HepG2 (cell line): ENCODE results near the gene PLLP. TPM values are rescaled to one million over a fixed set of nuclear protein-coding genes. Genes with fewer than 3 reads are reported as not detected.

Experiments used
- ARNT2 ChIP-seq: sonication (generic); formaldehyde crosslinking; IDR thresholded peaks from 2 replicates; pipeline ENCODE4 v1.8.0; 2022; ENCODE audit warnings: mild to moderate bottlenecking, low read depth, missing genetic modification reagents, moderate library complexity
- CENPT ChIP-seq: sonication (generic); formaldehyde crosslinking; IDR thresholded peaks from 2 replicates; pipeline ENCODE4 v1.8.0; 2022; ENCODE audit warnings: low read depth, mild to moderate bottlenecking, moderate library complexity, missing genetic modification reagents
- CHD2 ChIP-seq: IDR thresholded peaks from 2 replicates; pipeline ENCODE4 v1.6.1; 2011; ENCODE audit warnings: low read depth, low read length, improper control_type of control experiment
- FOXA3 ChIP-seq: IDR thresholded peaks from 2 replicates; pipeline ENCODE4 v1.6.1; 2016; ENCODE audit warnings: missing genetic modification reagents, missing compliant biosample characterization
- FOXC1 ChIP-seq: sonication (generic); formaldehyde crosslinking; IDR thresholded peaks from 2 replicates; pipeline ENCODE4 v1.8.0; 2022; ENCODE audit warnings: mild to moderate bottlenecking, missing genetic modification reagents, borderline replicate concordance
- FOXP1 ChIP-seq, 2 experiments: fragments of 450-650 bp in 1 of 2; IDR thresholded peaks; 2 replicates each; pipeline ENCODE4 v1.6.1; 2017 to 2018; ENCODE audit warnings: antibody characterized with exemption in 1 of 2
- HNF1B ChIP-seq: sonication (generic); formaldehyde crosslinking; IDR thresholded peaks from 2 replicates; pipeline ENCODE4 v1.5.1; 2020; ENCODE audit warnings: mild to moderate bottlenecking, moderate library complexity, missing genetic modification reagents
- KDM3A ChIP-seq: IDR thresholded peaks from 2 replicates; pipeline ENCODE4 v1.6.1; 2018; ENCODE audit warnings: low read depth, missing compliant biosample characterization
- NFRKB ChIP-seq: fragments of 450-650 bp; IDR thresholded peaks from 2 replicates; pipeline ENCODE4 v1.6.1; 2017
- RBM39 ChIP-seq: fragments of 200-400 bp; formaldehyde crosslinking; IDR thresholded peaks from one replicate; pipeline ENCODE4 v1.6.1; 2018; ENCODE audit warnings: antibody characterized with exemption, mild to moderate bottlenecking, low read depth, low read length; ENCODE audit not compliant: poor library complexity, severe bottlenecking
- RXRB ChIP-seq: IDR thresholded peaks from 2 replicates; pipeline ENCODE4 v1.6.1; 2016; ENCODE audit warnings: borderline replicate concordance, missing genetic modification reagents, missing compliant biosample characterization
- SETDB1 ChIP-seq: sonication (generic); formaldehyde crosslinking; IDR thresholded peaks from 2 replicates; pipeline ENCODE4 v1.5.1; 2020; ENCODE audit warnings: missing genetic modification reagents, mild to moderate bottlenecking, borderline replicate concordance
- SNRNP70 ChIP-seq: fragments of 200-400 bp; formaldehyde crosslinking; IDR thresholded peaks from 2 replicates; pipeline ENCODE4 v1.6.1; 2017; ENCODE audit warnings: mild to moderate bottlenecking, low read depth, low read length, moderate library complexity
- ZBED4 ChIP-seq: sonication (generic); formaldehyde crosslinking; IDR thresholded peaks from 2 replicates; pipeline ENCODE4 v1.4.0; 2020; ENCODE audit warnings: missing genetic modification reagents, borderline replicate concordance
- ZBTB44 ChIP-seq: sonication (generic); formaldehyde crosslinking; IDR thresholded peaks from 2 replicates; pipeline ENCODE4 v1.4.0; 2020; ENCODE audit warnings: missing genetic modification reagents
- ZNF460 ChIP-seq: sonication (generic); formaldehyde crosslinking; IDR thresholded peaks from 2 replicates; pipeline ENCODE4 v1.5.1; 2020; ENCODE audit warnings: missing genetic modification reagents, mild to moderate bottlenecking, borderline replicate concordance
- ZNF709 ChIP-seq: sonication (generic); formaldehyde crosslinking; IDR thresholded peaks from 2 replicates; pipeline ENCODE4 v1.5.0; 2020; ENCODE audit warnings: mild to moderate bottlenecking, missing genetic modification reagents
- ZNF749 ChIP-seq: sonication (generic); formaldehyde crosslinking; IDR thresholded peaks from 2 replicates; pipeline ENCODE4 v1.8.0; 2022; ENCODE audit warnings: mild to moderate bottlenecking, missing genetic modification reagents, moderate library complexity, borderline replicate concordance
- ZNF784 ChIP-seq: sonication (generic); formaldehyde crosslinking; IDR thresholded peaks from 2 replicates; pipeline ENCODE4 v1.5.1; 2020; ENCODE audit warnings: missing genetic modification reagents, mild to moderate bottlenecking, borderline replicate concordance
- polyA plus RNA-seq, 8 experiments: library from polyadenylated mRNA; depleted of rRNA in 3 of 8; stranded (reverse) in 7 of 8; unstranded in 1 of 8; fragments of >200 nt; fragmentation: Illumina TruSeq in 4 of 8; extraction: Trizol in 4 of 8; gene quantifications; 2 replicates each; pipeline versions ENCODE4 v1.2.1 to v1.2.3, GENCODE V29; 2011 to 2016; ENCODE audit warnings: low read depth in 4 of 8, missing spikeins in 1 of 8, mixed read lengths in 1 of 8; ENCODE audit not compliant: insufficient read depth in 1 of 8
- total RNA-seq, 5 experiments: library from RNA; depleted of rRNA; stranded (reverse); fragments of >200 nt; fragmentation: Illumina TruSeq; extraction: Trizol; gene quantifications; 2 replicates each; pipeline ENCODE4 v1.2.3, GENCODE V29; 2016; ENCODE audit warnings: low read depth in 1 of 5
- TF ChIP-seq, protein P1 (sequence below): sonication (generic); formaldehyde crosslinking; IDR thresholded peaks from 2 replicates; pipeline ENCODE4 v1.5.0; 2020; ENCODE audit warnings: missing genetic modification reagents

Gene PLLP
- total and polyA plus RNA-seq, 2 of the 13 experiments (the other 11 are each of a cell fraction or from before 2014, with no cell fraction given), result 60.6 to 127 TPM

- TF ChIP-seq ZNF709 (CRISPR knock-in tag) (no peak; the same call in 1 of the 2 replicates), CENPT (CRISPR knock-in tag) (peak; percentile 65; the same call in 1 of the 2 replicates), ZNF749 (peak; percentile 72; the same call in 1 of the 2 replicates), KDM3A (CRISPR knock-in tag) (peak; percentile 77), ARNT2 (CRISPR knock-in tag) (peak; percentile 95), HNF1B (peak; percentile 82; the same call in 1 of the 2 replicates), ZBED4 (CRISPR knock-in tag) (peak; percentile 98), RXRB (CRISPR knock-in tag) (peak; percentile 65), ZBTB44 (CRISPR knock-in tag) (peak; percentile 62), NFRKB (no peak), ZNF460 (CRISPR knock-in tag) (no peak), FOXA3 (peak; percentile 65), RBM39 (no peak), SNRNP70 (no peak), SETDB1 (CRISPR knock-in tag) (no peak), FOXP1 (IDR thresholded peaks at IDR 0.05) (no peak), FOXP1 (CRISPR knock-in tag; IDR thresholded peaks at IDR 0.05) (no peak; the same call in none of the 2 replicates), ZNF784 (CRISPR knock-in tag) (no peak), CHD2 (0 out of 2 replicates have a peak, but pooled peaks have one; percentile 55), FOXC1 (no peak; the same call in 1 of the 2 replicates)
- TF ChIP-seq, protein P1, sequence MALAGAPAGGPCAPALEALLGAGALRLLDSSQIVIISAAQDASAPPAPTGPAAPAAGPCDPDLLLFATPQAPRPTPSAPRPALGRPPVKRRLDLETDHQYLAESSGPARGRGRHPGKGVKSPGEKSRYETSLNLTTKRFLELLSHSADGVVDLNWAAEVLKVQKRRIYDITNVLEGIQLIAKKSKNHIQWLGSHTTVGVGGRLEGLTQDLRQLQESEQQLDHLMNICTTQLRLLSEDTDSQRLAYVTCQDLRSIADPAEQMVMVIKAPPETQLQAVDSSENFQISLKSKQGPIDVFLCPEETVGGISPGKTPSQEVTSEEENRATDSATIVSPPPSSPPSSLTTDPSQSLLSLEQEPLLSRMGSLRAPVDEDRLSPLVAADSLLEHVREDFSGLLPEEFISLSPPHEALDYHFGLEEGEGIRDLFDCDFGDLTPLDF, result peak; percentile 87
Measured at GRCh38 chr16:57244767-57245471, 39.6 kb downstream of the PLLP start, which contains the start of gene ARL2BP (continued).
